Nephron progenitor cell (in vitro differentiated cells): Measurements from ENCODE around the gene TRANK1.
"Not testable (repeated sequence)": the region's sequence is repeated elsewhere in the genome, so short reads cannot be mapped to it uniquely, and the experiment has no call there.

ENCODE experiments used
- DNase-seq: peaks from one replicate; pipeline ENCODE4 v3.0.0; 2021
- H3K27ac Mint-ChIP-seq: 2 replicates; pipeline ENCODE4 v1.8.0; 2021; ENCODE audit warnings: mild to moderate bottlenecking, moderate library complexity, mixed read lengths
- H3K27me3 Mint-ChIP-seq: 2 replicates; pipeline ENCODE4 v1.8.0; 2021; ENCODE audit warnings: mild to moderate bottlenecking, low read depth, mixed read lengths; ENCODE audit not compliant: poor library complexity
- H3K36me3 Mint-ChIP-seq: 2 replicates; pipeline ENCODE4 v1.8.0; 2021; ENCODE audit warnings: low read depth, mixed read lengths
- H3K4me1 Mint-ChIP-seq: 2 replicates; pipeline ENCODE4 v1.8.0; 2021; ENCODE audit warnings: mixed read lengths
- H3K4me3 Mint-ChIP-seq: 2 replicates; pipeline ENCODE4 v1.8.0; 2021; ENCODE audit warnings: mild to moderate bottlenecking, moderate library complexity, mixed read lengths
- H3K9me3 Mint-ChIP-seq: 2 replicates; pipeline ENCODE4 v1.8.0; 2021; ENCODE audit warnings: mild to moderate bottlenecking, moderate library complexity, mixed read lengths
- TF ChIP-seq, protein P1 (sequence below): fragments of 200-600 bp; sonication (generic); IDR thresholded peaks from 2 replicates; pipeline ENCODE4 v1.5.0; 2021; ENCODE audit warnings: antibody characterized with exemption

The TRANK1 gene

GRCh38 chr3:36969540-36970432, 24.9 kb upstream of the TRANK1 start:
- Mint-ChIP-seq H3K27ac (peak overlapping the region; percentile 65), H3K4me1 (peaks cover 24% of the 10 kb centered on the region), H3K27me3 (no peaks in the 10 kb centered on the region), H3K9me3 (no peaks in the 10 kb centered on the region), H3K36me3 (no peaks in the 10 kb centered on the region), H3K4me3 (peak overlapping the region; percentile 17)
- DNase-seq = peak; percentile 35
- TF ChIP-seq, protein P1, sequence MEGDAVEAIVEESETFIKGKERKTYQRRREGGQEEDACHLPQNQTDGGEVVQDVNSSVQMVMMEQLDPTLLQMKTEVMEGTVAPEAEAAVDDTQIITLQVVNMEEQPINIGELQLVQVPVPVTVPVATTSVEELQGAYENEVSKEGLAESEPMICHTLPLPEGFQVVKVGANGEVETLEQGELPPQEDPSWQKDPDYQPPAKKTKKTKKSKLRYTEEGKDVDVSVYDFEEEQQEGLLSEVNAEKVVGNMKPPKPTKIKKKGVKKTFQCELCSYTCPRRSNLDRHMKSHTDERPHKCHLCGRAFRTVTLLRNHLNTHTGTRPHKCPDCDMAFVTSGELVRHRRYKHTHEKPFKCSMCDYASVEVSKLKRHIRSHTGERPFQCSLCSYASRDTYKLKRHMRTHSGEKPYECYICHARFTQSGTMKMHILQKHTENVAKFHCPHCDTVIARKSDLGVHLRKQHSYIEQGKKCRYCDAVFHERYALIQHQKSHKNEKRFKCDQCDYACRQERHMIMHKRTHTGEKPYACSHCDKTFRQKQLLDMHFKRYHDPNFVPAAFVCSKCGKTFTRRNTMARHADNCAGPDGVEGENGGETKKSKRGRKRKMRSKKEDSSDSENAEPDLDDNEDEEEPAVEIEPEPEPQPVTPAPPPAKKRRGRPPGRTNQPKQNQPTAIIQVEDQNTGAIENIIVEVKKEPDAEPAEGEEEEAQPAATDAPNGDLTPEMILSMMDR = no peak

DNA sequence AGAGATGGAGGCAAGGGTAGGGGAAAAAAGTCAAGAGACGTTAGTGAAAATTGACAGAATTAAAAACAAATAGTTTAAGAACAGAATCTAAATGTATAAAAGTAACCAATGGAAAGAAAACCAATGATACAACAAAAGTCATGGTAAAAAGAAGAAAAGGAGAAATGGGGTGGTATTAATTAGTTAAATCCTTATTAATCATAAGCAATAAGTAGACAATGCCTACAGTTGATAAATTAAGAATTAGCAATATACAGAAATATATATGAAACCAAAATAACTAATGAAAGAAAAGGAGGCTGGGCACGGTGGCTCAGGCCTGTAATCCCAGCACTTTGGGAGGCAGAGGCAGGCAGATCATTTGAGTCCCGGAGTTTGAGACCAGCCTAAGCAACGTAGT, 24.2 kb upstream of the TRANK1 start:
- H3K4me3 Mint-ChIP-seq = peak overlapping the region; percentile 17
- peak overlapping the region; percentile 65 for H3K27ac Mint-ChIP-seq
- DNase-seq = no peak

DNA sequence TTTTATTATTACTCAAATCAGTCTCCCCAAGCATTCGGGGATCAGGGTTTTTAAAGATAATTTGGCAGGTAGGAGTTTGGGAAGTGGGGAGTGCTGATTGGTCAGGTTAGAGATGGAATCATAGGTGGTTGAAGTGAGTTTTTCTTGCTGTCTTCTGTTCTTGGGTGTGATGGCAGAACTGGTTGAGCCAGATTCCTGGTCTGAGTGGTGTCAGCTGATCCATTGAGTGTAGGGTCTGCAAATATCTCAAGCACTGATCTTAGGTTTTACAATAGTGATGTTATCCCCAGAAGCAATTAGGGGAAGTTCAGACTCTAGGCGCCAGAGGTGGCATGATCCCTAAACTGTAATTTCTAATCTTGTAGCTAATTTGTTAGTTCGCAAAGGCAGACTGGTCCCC, 20.6 kb upstream of the TRANK1 start:
- peaks cover 17% of the 10 kb centered on the region for H3K4me1 Mint-ChIP-seq
- TF ChIP-seq, protein P1 = no peak
- peaks cover 4% of the 10 kb centered on the region for H3K27me3 Mint-ChIP-seq
- peak overlapping the region; percentile 30 for H3K27ac Mint-ChIP-seq
- no peak overlapping the region for H3K4me3 Mint-ChIP-seq
- no peaks in the 10 kb centered on the region for H3K36me3 Mint-ChIP-seq
- no peak for DNase-seq
- H3K9me3 Mint-ChIP-seq = no peaks in the 10 kb centered on the region

More for the DNA sequence above, 24.2 kb upstream of the TRANK1 start:
- peaks cover 24% of the 10 kb centered on the region for H3K4me1 Mint-ChIP-seq
- no peaks in the 10 kb centered on the region for H3K27me3 Mint-ChIP-seq
- no peaks in the 10 kb centered on the region for H3K36me3 Mint-ChIP-seq
- TF ChIP-seq, protein P1 = no peak
- no peaks in the 10 kb centered on the region for H3K9me3 Mint-ChIP-seq

GRCh38 chr3:36964817-36965216, 20.0 kb upstream of the TRANK1 start:
- H3K4me3 Mint-ChIP-seq = no peak overlapping the region
- peaks cover 13% of the 10 kb centered on the region for H3K4me1 Mint-ChIP-seq
- H3K27me3 Mint-ChIP-seq = peaks cover 4% of the 10 kb centered on the region
- H3K9me3 Mint-ChIP-seq = no peaks in the 10 kb centered on the region
- DNase-seq = no peak
- TF ChIP-seq, protein P1 = no peak
- no peaks in the 10 kb centered on the region for H3K36me3 Mint-ChIP-seq
- H3K27ac Mint-ChIP-seq = no peak overlapping the region

GRCh38 chr3:36964331-36964730, 19.5 kb upstream of the TRANK1 start:
- no peak overlapping the region for H3K27ac Mint-ChIP-seq
- H3K4me3 Mint-ChIP-seq = no peak overlapping the region
- TF ChIP-seq, protein P1 = no peak
- no peak for DNase-seq
- H3K4me1 Mint-ChIP-seq = peaks cover 13% of the 10 kb centered on the region
- peaks cover 4% of the 10 kb centered on the region for H3K27me3 Mint-ChIP-seq
- H3K36me3 Mint-ChIP-seq = no peaks in the 10 kb centered on the region
- H3K9me3 Mint-ChIP-seq = no peaks in the 10 kb centered on the region

- DNase-seq, H3K27me3 Mint-ChIP-seq, H3K36me3 Mint-ChIP-seq: not testable (repeated sequence)
These were observed 18.2 kb upstream of the TRANK1 start for GRCh38 chr3:36963008-36963407.

More at GRCh38 chr3:36963008-36963407, 18.2 kb upstream of the TRANK1 start:
- not testable (repeated sequence) for H3K27ac Mint-ChIP-seq, H3K9me3 Mint-ChIP-seq, H3K4me3 Mint-ChIP-seq
- peaks cover 12% of the 10 kb centered on the region for H3K4me1 Mint-ChIP-seq
